Natural killer cell (primary cell): ENCODE measurements around the gene SF3B2. TPM values are rescaled to one million over a fixed set of nuclear protein-coding genes. Genes with fewer than 3 reads are reported as not detected.

Source experiments
- ATAC-seq, 3 donors: fragments of 150-1000 bp in 2 of 3; fragments of 200-7000 bp in 1 of 3; cut with Tn5 transposase; 1 replicate in 1 of 3; 2 replicates in 2 of 3; pipeline ENCODE4 v1.10.0; 2021; ENCODE audit warnings: mild to moderate bottlenecking in 2 of 3, moderate library complexity in 2 of 3
- DNase-seq, 2 donors: peaks; one replicate each; pipeline versions ENCODE4 v3.0.0 to v3.0.0-alpha.2; 2013 to 2021; ENCODE audit warnings: mixed read lengths in 1 of 2
- H3K27ac ChIP-seq: one replicate; pipeline ENCODE4 v1.5.1; 2013; ENCODE audit warnings: mild to moderate bottlenecking, low read length
- H3K27me3 ChIP-seq: one replicate; pipeline ENCODE4 v1.6.1; 2013; ENCODE audit warnings: low read length; ENCODE audit not compliant: control insufficient read depth, insufficient read depth
- H3K36me3 ChIP-seq: one replicate; pipeline ENCODE4 v1.6.1; 2013; ENCODE audit warnings: low read length; ENCODE audit not compliant: control insufficient read depth, insufficient read depth
- H3K4me1 ChIP-seq: one replicate; pipeline ENCODE4 v1.6.1; 2013; ENCODE audit warnings: low read length; ENCODE audit not compliant: control insufficient read depth, insufficient read depth
- H3K4me3 ChIP-seq: one replicate; pipeline ENCODE4 v1.5.1; 2013; ENCODE audit warnings: low read length
- H3K9me3 ChIP-seq: one replicate; pipeline ENCODE4 v1.6.1; 2013; ENCODE audit warnings: low read length; ENCODE audit not compliant: control insufficient read depth, insufficient read depth
- H3K27ac Mint-ChIP-seq, 2 donors: one replicate each; pipeline ENCODE4 v1.8.0; 2022; ENCODE audit warnings: mild to moderate bottlenecking in 2 of 2, mixed read lengths in 2 of 2, moderate library complexity in 1 of 2
- H3K27me3 Mint-ChIP-seq, 2 donors: one replicate each; pipeline ENCODE4 v1.8.0; 2022; ENCODE audit warnings: low read depth in 2 of 2, mixed read lengths in 2 of 2
- H3K36me3 Mint-ChIP-seq: one replicate; pipeline ENCODE4 v1.8.0; 2022; ENCODE audit warnings: mixed read lengths
- H3K4me1 Mint-ChIP-seq, 2 donors: one replicate each; pipeline ENCODE4 v1.8.0; 2022; ENCODE audit warnings: mixed read lengths in 2 of 2
- H3K4me3 Mint-ChIP-seq: one replicate; pipeline ENCODE4 v1.8.0; 2022; ENCODE audit warnings: mild to moderate bottlenecking, moderate library complexity, mixed read lengths
- H3K9me3 Mint-ChIP-seq, 2 donors: one replicate each; pipeline ENCODE4 v1.8.0; 2022; ENCODE audit warnings: mixed read lengths in 2 of 2
- WGBS: methylation state at CpG from one replicate; pipeline ENCODE4 v1.1.7; 2013; ENCODE audit warnings: missing lambda C conversion rate; ENCODE audit not compliant: insufficient coverage; 5-methylcytosine and 5-hydroxymethylcytosine counted together
- intact Hi-C: fragments of 100-400 bp; cut with micrococcal nuclease; formaldehyde crosslinking; loops from one replicate; pipeline ENCODE4 v1.14.2; 2022
- total RNA-seq, 4 donors: library from RNA; stranded (reverse); fragments of 120-200 nt in 1 of 4; gene quantifications; one replicate each; pipeline versions ENCODE4 v1.2.3 to v1.2.4, GENCODE V29; 2013 to 2022
- TF ChIP-seq, protein P1 (sequence below): fragments of 200-600 bp; IDR thresholded peaks from one replicate; pipeline ENCODE4 v1.8.0; 2022; ENCODE audit warnings: antibody characterized with exemption

Gene SF3B2
- total RNA-seq, 3 donors from 2014 or later (not counting 1 experiment from before 2014, with no cell fraction given), result 249 to 269 (median 253) TPM

GRCh38 chr11:66013762-66014100, 38.4 kb upstream of the SF3B2 start:
- Histone ChIP-seq H3K27me3 (peaks cover 18% of the 10 kb centered on the region), H3K36me3 (no peaks in the 10 kb centered on the region), H3K4me1 (peaks cover 5% of the 10 kb centered on the region), H3K4me3 (no peak overlapping the region), H3K27ac (no peak overlapping the region), H3K9me3 (no peaks in the 10 kb centered on the region)
- Mint-ChIP-seq H3K27ac (no peak overlapping the region), H3K4me3 (no peak overlapping the region), H3K27me3 (peaks cover 4 to 7% of the 10 kb centered on the region in 2 donors), H3K9me3 (no peaks in the 10 kb centered on the region), H3K36me3 (no peaks in the 10 kb centered on the region), H3K4me1 (peaks cover 0 to 10% of the 10 kb centered on the region in 2 donors)
- 89% methylated on average over 7 of the region's 7 CpGs for WGBS
- no peak for ATAC-seq
- TF ChIP-seq, protein P1, sequence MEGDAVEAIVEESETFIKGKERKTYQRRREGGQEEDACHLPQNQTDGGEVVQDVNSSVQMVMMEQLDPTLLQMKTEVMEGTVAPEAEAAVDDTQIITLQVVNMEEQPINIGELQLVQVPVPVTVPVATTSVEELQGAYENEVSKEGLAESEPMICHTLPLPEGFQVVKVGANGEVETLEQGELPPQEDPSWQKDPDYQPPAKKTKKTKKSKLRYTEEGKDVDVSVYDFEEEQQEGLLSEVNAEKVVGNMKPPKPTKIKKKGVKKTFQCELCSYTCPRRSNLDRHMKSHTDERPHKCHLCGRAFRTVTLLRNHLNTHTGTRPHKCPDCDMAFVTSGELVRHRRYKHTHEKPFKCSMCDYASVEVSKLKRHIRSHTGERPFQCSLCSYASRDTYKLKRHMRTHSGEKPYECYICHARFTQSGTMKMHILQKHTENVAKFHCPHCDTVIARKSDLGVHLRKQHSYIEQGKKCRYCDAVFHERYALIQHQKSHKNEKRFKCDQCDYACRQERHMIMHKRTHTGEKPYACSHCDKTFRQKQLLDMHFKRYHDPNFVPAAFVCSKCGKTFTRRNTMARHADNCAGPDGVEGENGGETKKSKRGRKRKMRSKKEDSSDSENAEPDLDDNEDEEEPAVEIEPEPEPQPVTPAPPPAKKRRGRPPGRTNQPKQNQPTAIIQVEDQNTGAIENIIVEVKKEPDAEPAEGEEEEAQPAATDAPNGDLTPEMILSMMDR, result no peak
- intact Hi-C loops, result no loop called here
- DNase-seq, result no peak

- Histone ChIP-seq H3K9me3 (no peaks in the 10 kb centered on the region), H3K27me3 (peaks cover 18% of the 10 kb centered on the region), H3K4me1 (peaks cover 6% of the 10 kb centered on the region), H3K36me3 (no peaks in the 10 kb centered on the region), H3K27ac (no peak overlapping the region), H3K4me3 (no peak overlapping the region)
- no peak for ATAC-seq
- Mint-ChIP-seq H3K27ac (no peak overlapping the region), H3K36me3 (no peaks in the 10 kb centered on the region), H3K4me3 (no peak overlapping the region), H3K27me3 (peaks cover 4 to 7% of the 10 kb centered on the region in 2 donors), H3K4me1 (peaks cover 2 to 12% of the 10 kb centered on the region in 2 donors), H3K9me3 (no peaks in the 10 kb centered on the region)
- no peak for DNase-seq
- TF ChIP-seq, protein P1, result no peak
- intact Hi-C loops, result no loop called here
- WGBS, result 89% methylated on average over 6 of the region's 6 CpGs
These were observed 37.2 kb upstream of the SF3B2 start for GRCh38 chr11:66014804-66015453.

DNA sequence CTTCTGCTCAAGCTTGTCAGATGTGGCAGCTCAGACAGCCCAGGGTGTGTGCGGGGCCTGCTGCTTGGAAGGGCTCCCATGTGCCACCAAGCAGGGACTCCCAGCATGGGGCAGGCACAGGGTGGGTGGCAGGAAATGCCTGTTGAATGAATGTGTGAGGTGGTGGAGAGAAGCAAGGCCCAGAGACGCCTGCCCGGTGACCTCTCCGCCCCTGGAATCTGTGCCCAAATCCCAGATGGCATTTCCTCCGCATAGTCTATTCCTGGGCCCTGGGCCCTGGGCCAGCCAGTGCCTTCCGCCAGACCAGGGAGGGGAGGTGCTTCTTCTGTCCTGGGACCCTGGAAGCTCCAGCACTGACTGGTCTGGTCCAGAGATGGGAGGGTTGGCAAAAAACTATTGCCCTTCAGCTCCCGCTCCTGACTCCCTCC, 36.7 kb upstream of the SF3B2 start:
- Histone ChIP-seq H3K36me3 (no peaks in the 10 kb centered on the region), H3K9me3 (no peaks in the 10 kb centered on the region), H3K27me3 (peaks cover 18% of the 10 kb centered on the region), H3K27ac (no peak overlapping the region), H3K4me1 (peaks cover 12% of the 10 kb centered on the region), H3K4me3 (no peak overlapping the region)
- ATAC-seq (no peak), DNase-seq (no peak)
- 97% methylated on average over 7 of the region's 7 CpGs for WGBS
- Mint-ChIP-seq H3K4me1 (peaks cover 7 to 13% of the 10 kb centered on the region in 2 donors), H3K27ac (no peak overlapping the region), H3K27me3 (peaks cover under 1 to 2% of the 10 kb centered on the region in 2 donors), H3K9me3 (no peaks in the 10 kb centered on the region), H3K36me3 (no peaks in the 10 kb centered on the region), H3K4me3 (no peak overlapping the region)
- intact Hi-C loops, result no loop called here
- TF ChIP-seq, protein P1, result no peak
